ENCODE results near the gene APC. TPM values are rescaled to one million over a fixed set of nuclear protein-coding genes. Genes with fewer than 3 reads are reported as not detected.

Gene APC
- polyA plus RNA-seq, 1 experiment, result 14.7 TPM

DNA sequence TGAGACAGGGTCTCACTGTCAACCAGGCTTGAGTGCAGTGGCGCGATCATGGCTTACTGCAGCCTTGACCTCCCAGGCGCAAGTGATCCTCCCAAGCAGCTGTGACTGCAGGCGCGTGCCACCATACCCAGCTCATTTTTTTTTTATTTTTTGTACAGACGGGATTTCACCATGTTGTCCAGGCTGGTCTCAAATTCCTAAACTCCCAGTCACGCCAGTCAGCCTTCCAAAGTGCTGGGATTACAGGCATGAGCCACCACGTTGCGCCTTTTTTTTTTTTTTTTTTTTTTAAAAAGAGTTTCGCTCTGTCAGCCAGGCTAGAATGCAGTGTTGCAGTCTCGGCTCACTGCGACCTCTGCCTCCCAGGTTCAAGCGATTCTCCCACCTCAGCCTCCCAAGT is 96.3 kb downstream of the APC start:
- no peaks in the 10 kb centered on the region for H3K36me3 ChIP-seq (ENCODE audit: control insufficient read depth, insufficient read depth, low read length)
- CTCF ChIA-PET, result interaction anchor here (0.6 to 1.8 kb wide), 2 partner anchors 13 to 14 kb away, joined by 3 to 7 read pairs; no protein-coding TSS in a partner anchor
- H3K4me3 ChIP-seq (ENCODE audit: low read depth, low read length), result no peak overlapping the region
- no peaks in the 10 kb centered on the region for H3K27me3 ChIP-seq (ENCODE audit: control insufficient read depth, insufficient read depth, low read length)
- TF ChIP-seq, protein P1, sequence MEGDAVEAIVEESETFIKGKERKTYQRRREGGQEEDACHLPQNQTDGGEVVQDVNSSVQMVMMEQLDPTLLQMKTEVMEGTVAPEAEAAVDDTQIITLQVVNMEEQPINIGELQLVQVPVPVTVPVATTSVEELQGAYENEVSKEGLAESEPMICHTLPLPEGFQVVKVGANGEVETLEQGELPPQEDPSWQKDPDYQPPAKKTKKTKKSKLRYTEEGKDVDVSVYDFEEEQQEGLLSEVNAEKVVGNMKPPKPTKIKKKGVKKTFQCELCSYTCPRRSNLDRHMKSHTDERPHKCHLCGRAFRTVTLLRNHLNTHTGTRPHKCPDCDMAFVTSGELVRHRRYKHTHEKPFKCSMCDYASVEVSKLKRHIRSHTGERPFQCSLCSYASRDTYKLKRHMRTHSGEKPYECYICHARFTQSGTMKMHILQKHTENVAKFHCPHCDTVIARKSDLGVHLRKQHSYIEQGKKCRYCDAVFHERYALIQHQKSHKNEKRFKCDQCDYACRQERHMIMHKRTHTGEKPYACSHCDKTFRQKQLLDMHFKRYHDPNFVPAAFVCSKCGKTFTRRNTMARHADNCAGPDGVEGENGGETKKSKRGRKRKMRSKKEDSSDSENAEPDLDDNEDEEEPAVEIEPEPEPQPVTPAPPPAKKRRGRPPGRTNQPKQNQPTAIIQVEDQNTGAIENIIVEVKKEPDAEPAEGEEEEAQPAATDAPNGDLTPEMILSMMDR (IDR thresholded peaks at IDR 0.05; ENCODE audit: insufficient read depth, low read depth, low read length), result no peak
- POLR2A ChIA-PET, result interaction anchor here (0.7 kb wide), 1 partner anchor 15 kb away, joined by 8 read pairs; no protein-coding TSS in a partner anchor
- no peak for DNase-seq (ENCODE audit: low read depth)

DNA sequence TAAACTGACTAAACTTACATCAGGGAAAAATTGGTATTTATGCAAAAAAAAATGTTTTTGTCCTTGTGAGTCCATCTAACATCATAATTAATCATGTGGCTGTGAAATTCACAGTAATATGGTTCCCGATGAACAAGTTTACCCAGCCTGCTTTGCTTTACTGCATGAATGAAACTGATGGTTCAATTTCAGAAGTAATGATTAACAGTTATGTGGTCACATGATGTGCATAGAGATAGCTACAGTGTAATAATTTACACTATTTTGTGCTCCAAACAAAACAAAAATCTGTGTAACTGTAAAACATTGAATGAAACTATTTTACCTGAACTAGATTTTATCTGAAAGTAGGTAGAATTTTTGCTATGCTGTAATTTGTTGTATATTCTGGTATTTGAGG is 106.8 kb downstream of the APC start:
- CTCF ChIA-PET, result interaction anchor here (1.0 kb wide), 1 partner anchor 13 kb away, joined by 3 read pairs; no protein-coding TSS in a partner anchor

DNA sequence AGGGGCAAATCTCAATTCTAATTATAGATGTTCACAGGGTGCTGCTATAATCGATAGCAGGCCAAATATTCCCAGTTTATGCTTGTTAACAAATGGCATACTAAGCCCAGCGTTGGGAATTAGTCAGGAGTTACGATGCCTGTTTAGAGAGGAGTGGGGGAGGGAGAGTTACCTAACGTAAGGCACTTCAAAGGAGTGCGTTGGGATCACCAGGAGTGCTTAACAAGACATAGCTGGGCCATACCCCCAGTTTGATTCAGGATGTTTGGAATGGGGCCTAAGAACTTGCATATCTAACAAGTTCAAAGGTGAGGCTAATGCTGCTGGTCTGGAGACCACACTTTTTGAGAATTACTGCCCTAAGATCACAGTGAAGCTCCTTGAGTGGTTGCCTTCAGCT is 108.9 kb downstream of the APC start:
- H3K4me3 ChIP-seq (ENCODE audit: low read depth, low read length), result no peak overlapping the region
- ChIA-PET POLR2A (no interaction called here), CTCF (interaction anchor here (0.6 kb wide), 1 partner anchor 13 kb away, joined by 3 read pairs; no protein-coding TSS in a partner anchor)
- no peaks in the 10 kb centered on the region for H3K27me3 ChIP-seq (ENCODE audit: control insufficient read depth, insufficient read depth, low read length)
- no peak for DNase-seq (ENCODE audit: low read depth)
- TF ChIP-seq, protein P1 (IDR thresholded peaks at IDR 0.05; ENCODE audit: insufficient read depth, low read depth, low read length), result no peak
- no peaks in the 10 kb centered on the region for H3K36me3 ChIP-seq (ENCODE audit: control insufficient read depth, insufficient read depth, low read length)

More for the DNA sequence above, 106.8 kb downstream of the APC start:
- Histone ChIP-seq H3K27me3 (ENCODE audit: control insufficient read depth, insufficient read depth, low read length) (no peaks in the 10 kb centered on the region), H3K4me3 (ENCODE audit: low read depth, low read length) (no peak overlapping the region), H3K36me3 (ENCODE audit: control insufficient read depth, insufficient read depth, low read length) (peaks cover 4% of the 10 kb centered on the region)
- no peak for DNase-seq (ENCODE audit: low read depth)
- POLR2A ChIA-PET, result no interaction called here
- TF ChIP-seq, protein P1 (IDR thresholded peaks at IDR 0.05; ENCODE audit: insufficient read depth, low read depth, low read length), result no peak

DNA sequence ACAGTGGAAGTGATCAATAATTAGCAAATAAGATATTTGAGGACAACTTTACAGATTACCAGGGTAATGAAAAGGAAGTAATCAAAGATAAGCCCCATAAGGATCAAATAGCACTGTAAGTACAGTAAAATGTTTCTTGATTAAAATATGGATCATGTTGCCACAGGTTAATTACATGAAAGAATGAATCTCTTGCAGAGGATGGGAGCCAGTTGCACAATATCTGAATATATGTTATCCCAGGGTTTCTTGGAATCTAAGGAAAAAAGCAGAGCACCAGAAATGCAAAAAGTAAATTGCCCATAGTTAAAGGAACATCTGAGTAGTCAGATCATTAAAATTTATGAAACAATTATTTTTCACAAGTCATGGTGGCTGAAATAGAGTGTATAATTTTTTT is 109.6 kb downstream of the APC start:
- POLR2A ChIA-PET, result no interaction called here
- CTCF ChIA-PET, result no interaction called here
- H3K27me3 ChIP-seq (ENCODE audit: control insufficient read depth, insufficient read depth, low read length), result no peaks in the 10 kb centered on the region
- no peaks in the 10 kb centered on the region for H3K36me3 ChIP-seq (ENCODE audit: control insufficient read depth, insufficient read depth, low read length)
- no peak overlapping the region for H3K4me3 ChIP-seq (ENCODE audit: low read depth, low read length)
- DNase-seq (ENCODE audit: low read depth), result no peak
- TF ChIP-seq, protein P1 (IDR thresholded peaks at IDR 0.05; ENCODE audit: insufficient read depth, low read depth, low read length), result no peak

DNA sequence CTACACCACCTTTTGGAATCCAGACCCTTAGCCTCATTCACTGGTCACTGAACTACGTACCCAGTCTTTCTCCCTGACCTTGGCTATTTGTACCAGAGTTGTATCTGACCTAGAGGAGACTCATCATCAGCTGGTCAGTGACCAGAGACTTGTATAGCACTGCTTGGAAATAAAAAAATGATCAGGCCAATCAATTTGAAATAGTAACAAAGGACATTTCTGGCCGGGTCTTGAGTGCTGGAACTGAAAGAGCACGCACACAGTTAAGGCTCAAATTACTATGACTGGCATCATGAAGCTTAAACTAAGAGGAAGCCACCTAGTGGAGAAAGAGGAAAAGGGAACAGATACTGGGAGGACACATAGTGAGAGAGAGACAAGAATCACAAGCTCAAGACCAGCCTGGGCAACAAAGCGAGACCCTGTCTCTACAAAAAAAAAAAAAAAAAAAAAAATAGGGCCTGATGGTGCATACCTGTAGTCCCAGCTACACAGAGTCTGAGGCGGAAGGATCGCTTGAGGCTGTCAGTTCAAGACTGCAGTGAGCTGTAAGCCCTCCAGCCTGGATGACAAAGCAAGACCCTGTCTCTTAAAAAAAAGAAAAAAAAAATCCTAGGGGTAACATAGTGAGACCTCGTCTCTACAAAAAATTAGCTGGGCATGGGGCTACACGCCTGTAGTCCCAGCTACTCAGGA is 110.6 kb downstream of the APC start:
- H3K36me3 ChIP-seq (ENCODE audit: control insufficient read depth, insufficient read depth, low read length), result no peaks in the 10 kb centered on the region
- POLR2A ChIA-PET, result interaction anchor here (0.6 to 1.1 kb wide), 2 partner anchors 13 to 125 kb away, joined by 3 to 5 read pairs; partner anchors contain the start of gene SRP19

More for the DNA sequence above, 110.6 kb downstream of the APC start:
- TF ChIP-seq, protein P1 (IDR thresholded peaks at IDR 0.05; ENCODE audit: insufficient read depth, low read depth, low read length), result peak; percentile 78
- Histone ChIP-seq H3K4me3 (ENCODE audit: low read depth, low read length) (no peak overlapping the region), H3K27me3 (ENCODE audit: control insufficient read depth, insufficient read depth, low read length) (no peaks in the 10 kb centered on the region)
- CTCF ChIA-PET, result interaction anchor here (0.5 to 1.3 kb wide), 24 partner anchors 11 to 756 kb away, joined by 3 to 10 read pairs (median 4); partner anchors contain the start of gene SRP19
- peak; percentile 26 for DNase-seq (ENCODE audit: low read depth)
